Retinal pigment epithelial cell (primary cell): ENCODE results near the gene BLVRA.

ENCODE experiments used
- DNase-seq: peaks from one replicate; pipeline ENCODE4 v3.0.0-alpha.2; 2010; ENCODE audit warnings: low read depth
- H3K4me3 ChIP-seq: 2 replicates; pipeline ENCODE4 v1.5.1; 2011; ENCODE audit warnings: mild to moderate bottlenecking, low read length, control low read depth, moderate library complexity
- CTCF ChIP-seq: conservative IDR thresholded peaks from 2 replicates; pipeline ENCODE4 v1.5.1; 2011; ENCODE audit warnings: low read depth, low read length, control low read depth, inconsistent platforms

Gene BLVRA

GRCh38 chr7:43752411-43752810 is 6.1 kb upstream of the BLVRA start:
- no peak for TF ChIP-seq CTCF
- no peak overlapping the region for H3K4me3 ChIP-seq
- no peak for DNase-seq

GRCh38 chr7:43753271-43753810 is 5.1 kb upstream of the BLVRA start:
- TF ChIP-seq CTCF: no peak
- DNase-seq: no peak
- no peak overlapping the region for H3K4me3 ChIP-seq

- TF ChIP-seq CTCF: no peak
- DNase-seq: no peak
- H3K4me3 ChIP-seq: no peak overlapping the region
Observed at GRCh38 chr7:43753843-43754242, 4.6 kb upstream of the BLVRA start.

- TF ChIP-seq CTCF: no peak
- H3K4me3 ChIP-seq: no peak overlapping the region
- no peak for DNase-seq
Observed at GRCh38 chr7:43754596-43754995, 3.9 kb upstream of the BLVRA start.

GRCh38 chr7:43756368-43757072 is 2.0 kb upstream of the BLVRA start:
- DNase-seq: no peak
- TF ChIP-seq CTCF: no peak
- H3K4me3 ChIP-seq: no peak overlapping the region

- no peak for TF ChIP-seq CTCF
- H3K4me3 ChIP-seq: no peak overlapping the region
- no peak for DNase-seq
Observed at GRCh38 chr7:43757073-43757720, 1.3 kb upstream of the BLVRA start.
